ENCODE measurements around the gene ZNF581.

The ZNF581 gene

DNA sequence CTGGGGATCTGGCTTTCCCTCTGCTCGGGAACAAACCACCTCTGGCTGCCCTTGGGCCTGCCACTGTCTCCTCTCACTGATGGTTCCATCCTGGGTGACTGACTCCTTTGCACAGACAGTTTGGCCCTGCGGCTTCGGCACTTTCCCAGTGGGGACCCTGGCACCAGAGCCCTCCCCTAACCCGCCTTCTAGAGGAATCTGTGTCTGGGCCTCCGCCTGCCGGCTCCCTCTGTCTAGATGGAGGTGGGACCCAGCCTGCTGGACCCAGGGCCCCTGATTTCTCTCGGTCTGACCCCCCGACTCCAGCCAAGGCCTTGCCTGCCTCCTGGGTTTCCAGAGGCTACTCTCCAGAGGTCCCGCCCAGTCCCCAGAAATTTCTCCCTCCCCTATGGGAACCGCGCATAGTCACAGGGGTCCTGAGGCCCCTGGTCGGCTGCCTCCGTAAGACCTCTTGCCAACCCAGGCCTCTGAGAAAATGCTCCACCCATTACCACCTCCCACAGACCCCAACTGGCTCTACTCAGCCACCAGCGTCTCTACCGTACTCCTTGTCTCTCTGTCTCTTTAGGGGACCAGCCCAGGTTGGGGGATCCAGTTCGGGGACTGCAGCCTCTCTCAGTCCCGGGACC, 7.3 kb downstream of the ZNF581 start:
- no peak overlapping the region for H3K9ac ChIP-seq (ENCODE audit: low read length)
- no peak overlapping the region for H3K4me2 ChIP-seq (ENCODE audit: low read length)

DNA sequence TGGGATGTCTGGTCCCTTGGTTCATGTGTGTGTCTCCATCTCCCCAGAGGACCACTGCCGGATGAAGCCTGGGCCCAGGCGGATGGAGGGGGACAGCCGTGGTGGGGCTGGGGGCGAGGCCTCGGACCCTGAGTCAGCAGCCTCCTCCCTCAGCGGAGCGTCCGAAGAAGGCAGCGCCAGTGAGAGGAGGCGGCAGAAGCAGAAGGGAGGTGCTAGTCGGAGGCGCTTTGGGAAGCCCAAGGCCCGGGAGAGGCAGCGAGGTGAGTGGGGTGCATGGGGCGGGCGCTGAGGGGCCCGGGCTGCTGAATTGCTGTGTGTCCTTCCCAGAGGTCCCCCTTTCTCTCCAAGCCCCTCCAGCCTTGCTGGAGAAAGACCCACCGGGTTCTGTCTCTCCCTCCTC, 7.8 kb downstream of the ZNF581 start:
- Histone ChIP-seq H3K9ac (ENCODE audit: low read length) (no peak overlapping the region), H3K9me2 (ENCODE audit: low read depth, low read length) (no peaks in the 10 kb centered on the region), H2AFZ (ENCODE audit: low read length) (no peak overlapping the region)

More for the DNA sequence above, 7.3 kb downstream of the ZNF581 start:
- Histone ChIP-seq H3K36me3 (ENCODE audit: insufficient read depth, low read length) (peaks cover 21% of the 10 kb centered on the region), H3K27me3 (ENCODE audit: insufficient read depth, low read length) (no peaks in the 10 kb centered on the region), H3K9me2 (ENCODE audit: low read depth, low read length) (no peaks in the 10 kb centered on the region), H3F3A (ENCODE audit: insufficient read depth, low read length) (peaks cover 6% of the 10 kb centered on the region; the same call in 1 of the 2 replicates), H3K79me2 (ENCODE audit: insufficient read depth, low read length) (peaks cover 3% of the 10 kb centered on the region), H4K20me1 (ENCODE audit: insufficient read depth, low read length) (no peaks in the 10 kb centered on the region), H3K4me1 (ENCODE audit: insufficient read depth, low read length, severe bottlenecking) (peaks cover 31% of the 10 kb centered on the region), H3K27ac (ENCODE audit: low read depth, low read length, poor library complexity, severe bottlenecking) (no peak overlapping the region), H3K4me3 (ENCODE audit: low read depth, low read length, poor library complexity, severe bottlenecking) (no peak overlapping the region), H2AFZ (ENCODE audit: low read length) (no peak overlapping the region), H3K9me3 (ENCODE audit: low read length) (no peaks in the 10 kb centered on the region)
- TF ChIP-seq EZH2 (IDR thresholded peaks at IDR 0.05; ENCODE audit: borderline replicate concordance, low read length): no peak
- TF ChIP-seq, protein P1, sequence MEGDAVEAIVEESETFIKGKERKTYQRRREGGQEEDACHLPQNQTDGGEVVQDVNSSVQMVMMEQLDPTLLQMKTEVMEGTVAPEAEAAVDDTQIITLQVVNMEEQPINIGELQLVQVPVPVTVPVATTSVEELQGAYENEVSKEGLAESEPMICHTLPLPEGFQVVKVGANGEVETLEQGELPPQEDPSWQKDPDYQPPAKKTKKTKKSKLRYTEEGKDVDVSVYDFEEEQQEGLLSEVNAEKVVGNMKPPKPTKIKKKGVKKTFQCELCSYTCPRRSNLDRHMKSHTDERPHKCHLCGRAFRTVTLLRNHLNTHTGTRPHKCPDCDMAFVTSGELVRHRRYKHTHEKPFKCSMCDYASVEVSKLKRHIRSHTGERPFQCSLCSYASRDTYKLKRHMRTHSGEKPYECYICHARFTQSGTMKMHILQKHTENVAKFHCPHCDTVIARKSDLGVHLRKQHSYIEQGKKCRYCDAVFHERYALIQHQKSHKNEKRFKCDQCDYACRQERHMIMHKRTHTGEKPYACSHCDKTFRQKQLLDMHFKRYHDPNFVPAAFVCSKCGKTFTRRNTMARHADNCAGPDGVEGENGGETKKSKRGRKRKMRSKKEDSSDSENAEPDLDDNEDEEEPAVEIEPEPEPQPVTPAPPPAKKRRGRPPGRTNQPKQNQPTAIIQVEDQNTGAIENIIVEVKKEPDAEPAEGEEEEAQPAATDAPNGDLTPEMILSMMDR (IDR thresholded peaks at IDR 0.05; ENCODE audit: low read length): no peak

DNA sequence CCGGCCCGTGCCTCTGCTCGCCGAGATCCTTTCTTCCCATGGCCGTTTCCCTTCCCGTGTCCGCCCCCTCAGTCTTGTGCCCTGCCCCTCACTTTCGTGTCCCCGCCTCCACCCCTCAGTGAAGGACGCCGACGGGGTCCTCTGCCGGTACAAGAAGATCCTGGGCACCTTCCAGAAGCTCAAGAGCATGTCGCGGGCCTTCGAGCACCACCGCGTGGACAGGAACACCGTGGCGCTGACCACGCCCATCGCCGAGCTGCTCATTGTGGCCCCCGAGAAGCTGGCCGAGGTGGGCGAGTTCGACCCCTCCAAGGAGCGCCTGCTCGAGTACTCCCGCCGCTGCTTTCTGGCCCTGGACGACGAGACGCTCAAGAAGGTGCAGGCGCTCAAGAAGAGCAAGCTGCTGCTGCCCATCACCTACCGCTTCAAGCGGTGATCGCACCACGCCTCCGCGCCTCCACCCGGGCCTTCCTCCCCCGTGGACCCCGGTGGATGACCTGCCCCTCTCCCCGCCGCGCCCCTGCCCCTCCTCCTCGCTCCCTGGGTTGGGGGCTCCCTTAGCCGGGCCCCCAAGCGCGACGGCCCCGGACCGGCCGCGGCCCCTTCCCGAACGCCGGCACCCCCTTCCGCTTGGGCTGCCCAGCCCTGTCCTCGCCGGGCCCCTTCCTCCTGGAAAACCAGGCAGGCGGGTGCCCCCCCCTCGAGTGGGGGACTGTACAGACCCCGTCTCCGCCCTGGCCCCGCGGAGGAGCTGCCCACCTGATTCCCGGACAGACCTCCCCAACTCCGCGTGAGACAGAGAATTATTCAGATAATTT, 9.1 kb downstream of the ZNF581 start:
- no peaks in the 10 kb centered on the region for H3F3A ChIP-seq (ENCODE audit: insufficient read depth, low read length)
- peaks cover 21% of the 10 kb centered on the region for H3K79me2 ChIP-seq (ENCODE audit: insufficient read depth, low read length)
- no peaks in the 10 kb centered on the region for H3K9me2 ChIP-seq (ENCODE audit: low read depth, low read length)
- H3K27me3 ChIP-seq (ENCODE audit: insufficient read depth, low read length): no peaks in the 10 kb centered on the region
- TF ChIP-seq, protein P1 (IDR thresholded peaks at IDR 0.05; ENCODE audit: low read length): no peak
- TF ChIP-seq EZH2 (IDR thresholded peaks at IDR 0.05; ENCODE audit: borderline replicate concordance, low read length): no peak
- no peaks in the 10 kb centered on the region; the same call in 1 of the 2 replicates for H4K20me1 ChIP-seq (ENCODE audit: insufficient read depth, low read length)
- no peaks in the 10 kb centered on the region for H3K9me3 ChIP-seq (ENCODE audit: low read length)
- H3K4me2 ChIP-seq (ENCODE audit: low read length): no peak overlapping the region
- H3K27ac ChIP-seq (ENCODE audit: low read depth, low read length, poor library complexity, severe bottlenecking): no peak overlapping the region
- no peak overlapping the region; the same call in 1 of the 2 replicates for H3K9ac ChIP-seq (ENCODE audit: low read length)
- peaks cover 35% of the 10 kb centered on the region for H3K36me3 ChIP-seq (ENCODE audit: insufficient read depth, low read length)
- H3K4me3 ChIP-seq (ENCODE audit: low read depth, low read length, poor library complexity, severe bottlenecking): no peak overlapping the region
- H3K4me1 ChIP-seq (ENCODE audit: insufficient read depth, low read length, severe bottlenecking): peaks cover 33% of the 10 kb centered on the region
- H2AFZ ChIP-seq (ENCODE audit: low read length): no peak overlapping the region

More for the DNA sequence above, 7.8 kb downstream of the ZNF581 start:
- Histone ChIP-seq H4K20me1 (ENCODE audit: insufficient read depth, low read length) (no peaks in the 10 kb centered on the region), H3K27me3 (ENCODE audit: insufficient read depth, low read length) (no peaks in the 10 kb centered on the region), H3K4me2 (ENCODE audit: low read length) (no peak overlapping the region), H3F3A (ENCODE audit: insufficient read depth, low read length) (peaks cover 6% of the 10 kb centered on the region; the same call in 1 of the 2 replicates), H3K79me2 (ENCODE audit: insufficient read depth, low read length) (peaks cover 8% of the 10 kb centered on the region), H3K9me3 (ENCODE audit: low read length) (no peaks in the 10 kb centered on the region), H3K36me3 (ENCODE audit: insufficient read depth, low read length) (peaks cover 23% of the 10 kb centered on the region), H3K4me1 (ENCODE audit: insufficient read depth, low read length, severe bottlenecking) (peaks cover 32% of the 10 kb centered on the region), H3K27ac (ENCODE audit: low read depth, low read length, poor library complexity, severe bottlenecking) (no peak overlapping the region), H3K4me3 (ENCODE audit: low read depth, low read length, poor library complexity, severe bottlenecking) (no peak overlapping the region)
- TF ChIP-seq, protein P1 (IDR thresholded peaks at IDR 0.05; ENCODE audit: low read length): no peak
- no peak for TF ChIP-seq EZH2 (IDR thresholded peaks at IDR 0.05; ENCODE audit: borderline replicate concordance, low read length)
